H1 (cell line): ENCODE results near the gene GCGR. TPM values are rescaled to one million over a fixed set of nuclear protein-coding genes. Genes with fewer than 3 reads are reported as not detected.

Source experiments
- CTCF ChIA-PET: fragments of 300-600 bp; sonication (Branson Sonifier 250); formaldehyde crosslinking; loops from one replicate; lab custom pipeline; 2021; ENCODE audit not compliant: partially characterized antibody; lab: Charles Lee
- POLR2A ChIA-PET: fragments of 300-600 bp; sonication (Branson Sonifier 250); formaldehyde crosslinking; loops from one replicate; lab custom pipeline; 2021; ENCODE audit warnings: inconsistent platforms; ENCODE audit not compliant: partially characterized antibody; lab: Charles Lee
- DNase-seq, 2 experiments: peaks; one replicate each; pipeline versions ENCODE4 v3.0.0 to v3.0.0-alpha.2; 2010 to 2022; ENCODE audit warnings: low spot score in 2 of 2, low read depth in 1 of 2, mixed read lengths in 1 of 2
- FAIRE-seq: peaks from 2 replicates; lab custom pipeline; 2011; peaks lifted over from hg19 to GRCh38; lab: Jason Lieb, UNC
- H2AFZ ChIP-seq: 2 replicates; pipeline ENCODE4 v1.8.1; 2012; ENCODE audit warnings: low read length, inconsistent platforms
- H2AK5ac ChIP-seq: 2 replicates; pipeline ENCODE4 v1.6.1; 2013; ENCODE audit warnings: low read depth, low read length
- H2BK120ac ChIP-seq: replicated peaks from 2 replicates; pipeline ENCODE3; 2013; ENCODE audit warnings: low read depth, low read length, inconsistent platforms
- H2BK12ac ChIP-seq: 2 replicates; pipeline ENCODE4 v1.6.1; 2013; ENCODE audit warnings: low read depth, low read length
- H2BK15ac ChIP-seq: 2 replicates; pipeline ENCODE4 v1.6.1; 2013; ENCODE audit warnings: low read length
- H2BK20ac ChIP-seq: 2 replicates; pipeline ENCODE4 v1.6.1; 2013; ENCODE audit warnings: low read length
- H2BK5ac ChIP-seq: 2 replicates; pipeline ENCODE4 v1.6.1; 2013; ENCODE audit warnings: low read depth, low read length
- H3K14ac ChIP-seq: 2 replicates; pipeline ENCODE4 v1.6.1; 2013; ENCODE audit warnings: inconsistent platforms; ENCODE audit not compliant: insufficient read length
- H3K18ac ChIP-seq: 2 replicates; pipeline ENCODE4 v1.6.1; 2013; ENCODE audit warnings: low read length; ENCODE audit errors: extremely low read depth
- H3K23ac ChIP-seq: 2 replicates; pipeline ENCODE4 v1.6.1; 2013; ENCODE audit warnings: inconsistent platforms; ENCODE audit not compliant: insufficient read length
- H3K23me2 ChIP-seq: 2 replicates; pipeline ENCODE4 v1.6.1; 2013; ENCODE audit warnings: low read depth, low read length
- H3K27ac ChIP-seq: 2 replicates; pipeline ENCODE4 v1.6.1; 2011; ENCODE audit warnings: low read depth, low read length, inconsistent platforms
- H3K27me3 ChIP-seq, 4 experiments: replicated peaks in 1 of 4; 1 replicate in 1 of 4; 2 replicates in 3 of 4; pipeline versions ENCODE4 v1.6.1 to v1.8.1; 2011 to 2013; ENCODE audit warnings: low read length in 3 of 4, mild to moderate bottlenecking in 3 of 4, inconsistent platforms in 2 of 4, mixed read lengths in 2 of 4, moderate library complexity in 1 of 4; ENCODE audit not compliant: control insufficient read depth in 3 of 4, insufficient read depth in 3 of 4; ENCODE audit errors: extremely low read depth in 1 of 4
- H3K36me3 ChIP-seq, 4 experiments: 2 replicates each; pipeline versions ENCODE4 v1.6.1 to v1.8.1; 2011 to 2013; ENCODE audit warnings: mild to moderate bottlenecking in 4 of 4, low read length in 3 of 4, moderate library complexity in 2 of 4, control low read depth in 1 of 4, inconsistent platforms in 1 of 4; ENCODE audit not compliant: insufficient read depth in 4 of 4, control insufficient read depth in 2 of 4
- H3K4ac ChIP-seq: replicated peaks from 2 replicates; pipeline ENCODE3; 2013; ENCODE audit warnings: low read length, low read depth, mixed read lengths, inconsistent platforms; ENCODE audit not compliant: insufficient read length
- H3K4me1 ChIP-seq, 4 experiments: replicated peaks in 1 of 4; 1 replicate in 1 of 4; 2 replicates in 3 of 4; pipeline versions ENCODE4 v1.6.1 to v1.8.1; 2011 to 2013; ENCODE audit warnings: low read length in 3 of 4, inconsistent platforms in 2 of 4, mixed read lengths in 1 of 4; ENCODE audit not compliant: insufficient read depth in 4 of 4, control insufficient read depth in 3 of 4
- H3K4me2 ChIP-seq, 2 experiments: 2 replicates each; pipeline versions ENCODE4 v1.6.1 to v1.8.1; 2011 to 2013; ENCODE audit warnings: low read depth in 2 of 2, low read length in 2 of 2, control low read depth in 1 of 2, inconsistent platforms in 1 of 2, mild to moderate bottlenecking in 1 of 2; ENCODE audit not compliant: insufficient read depth in 1 of 2
- H3K4me3 ChIP-seq, 4 experiments: fragments of 200-600, 300-600 bp in 1 of 4; sonication (generic), shearing (Covaris generic), sonication (Bioruptor Twin) in 1 of 4; 2 replicates each; pipeline versions ENCODE4 v1.5.1 to v1.8.1; 2011 to 2016; ENCODE audit warnings: low read length in 4 of 4, low read depth in 3 of 4, control low read depth in 2 of 4, inconsistent platforms in 2 of 4, mild to moderate bottlenecking in 2 of 4, mixed read lengths in 1 of 4, moderate library complexity in 1 of 4; ENCODE audit not compliant: insufficient read depth in 2 of 4; ENCODE audit errors: extremely low read depth in 1 of 4
- H3K56ac ChIP-seq: replicated peaks from 2 replicates; pipeline ENCODE3; 2013; ENCODE audit warnings: low read depth, mild to moderate bottlenecking, mixed read lengths, low read length, inconsistent platforms; ENCODE audit not compliant: insufficient read length
- H3K79me1 ChIP-seq: 2 replicates; pipeline ENCODE4 v1.6.1; 2013; ENCODE audit warnings: low read depth, low read length, control low read depth
- H3K79me2 ChIP-seq, 2 experiments: 2 replicates each; pipeline versions ENCODE4 v1.6.1 to v1.8.1; 2012 to 2013; ENCODE audit warnings: low read length in 2 of 2, mild to moderate bottlenecking in 2 of 2, inconsistent platforms in 1 of 2; ENCODE audit not compliant: insufficient read depth in 2 of 2, control insufficient read depth in 1 of 2
- H3K9ac ChIP-seq, 4 experiments: replicated peaks in 1 of 4; 1 replicate in 1 of 4; 2 replicates in 3 of 4; pipeline versions ENCODE4 v1.6.1 to v1.8.1; 2011 to 2013; ENCODE audit warnings: low read depth in 3 of 4, low read length in 3 of 4, control low read depth in 2 of 4, mild to moderate bottlenecking in 2 of 4, moderate library complexity in 2 of 4, inconsistent platforms in 1 of 4; ENCODE audit errors: extremely low read depth in 1 of 4
- H3K9me3 ChIP-seq, 2 experiments: 2 replicates each; pipeline versions ENCODE4 v1.6.1 to v1.8.1; 2012 to 2013; ENCODE audit warnings: mild to moderate bottlenecking in 2 of 2, moderate library complexity in 2 of 2, control low read depth in 1 of 2, inconsistent platforms in 1 of 2, low read depth in 1 of 2, low read length in 1 of 2, mixed read lengths in 1 of 2; ENCODE audit not compliant: insufficient read depth in 2 of 2
- H4K20me1 ChIP-seq, 2 experiments: replicated peaks in 1 of 2; 2 replicates each; pipeline versions ENCODE3 to v1.8.1; 2011 to 2013; ENCODE audit warnings: inconsistent platforms in 2 of 2, low read length in 2 of 2, mild to moderate bottlenecking in 1 of 2; ENCODE audit not compliant: insufficient read depth in 2 of 2, control insufficient read depth in 1 of 2
- H4K5ac ChIP-seq: 2 replicates; pipeline ENCODE4 v1.6.1; 2013; ENCODE audit warnings: low read length, low read depth, mixed read lengths, inconsistent platforms; ENCODE audit not compliant: insufficient read length
- H4K8ac ChIP-seq: 2 replicates; pipeline ENCODE4 v1.8.0; 2013; ENCODE audit warnings: mild to moderate bottlenecking, moderate library complexity, low read length, inconsistent platforms; ENCODE audit not compliant: insufficient read depth; ENCODE audit errors: extremely low read depth
- H4K91ac ChIP-seq: replicated peaks from 2 replicates; pipeline ENCODE3; 2013; ENCODE audit warnings: low read length, mixed read lengths, inconsistent platforms; ENCODE audit not compliant: insufficient read length
- ASH2L ChIP-seq: fragments of 200-600, 300-600 bp; sonication (generic); IDR thresholded peaks from one replicate; pipeline ENCODE4 v1.7.1; 2017; ENCODE audit warnings: low read length
- CHD2 ChIP-seq: IDR thresholded peaks from 2 replicates; pipeline ENCODE4 v1.6.1; 2012; ENCODE audit warnings: low read length, improper control_type of control experiment
- EZH2 ChIP-seq: fragments of 200-600 bp; sonication (generic); IDR thresholded peaks from 2 replicates; pipeline ENCODE4 v1.7.1; 2012; ENCODE audit warnings: low read depth, mild to moderate bottlenecking, moderate library complexity, low read length, inconsistent platforms; ENCODE audit not compliant: severe bottlenecking
- GABPA ChIP-seq: IDR thresholded peaks from 2 replicates; pipeline ENCODE4 v1.6.1; 2011; ENCODE audit warnings: mild to moderate bottlenecking, low read length, moderate library complexity, borderline replicate concordance; ENCODE audit not compliant: insufficient read depth
- GTF2F1 ChIP-seq: IDR thresholded peaks from 2 replicates; pipeline ENCODE4 v1.6.1; 2012; ENCODE audit warnings: low read depth, low read length, improper control_type of control experiment, borderline replicate concordance
- RBBP5 ChIP-seq: IDR thresholded peaks from 2 replicates; pipeline ENCODE4 v1.7.1; 2012; ENCODE audit warnings: low read depth, mild to moderate bottlenecking, inconsistent platforms, low read length, moderate library complexity, borderline replicate concordance
- RXRA ChIP-seq: IDR thresholded peaks from 2 replicates; pipeline ENCODE4 v1.6.1; 2011; ENCODE audit warnings: low read depth, mild to moderate bottlenecking, low read length, moderate library complexity; ENCODE audit not compliant: insufficient read depth
- TAF1 ChIP-seq: IDR thresholded peaks from 2 replicates; pipeline ENCODE4 v1.6.1; 2011; ENCODE audit warnings: mild to moderate bottlenecking, low read depth, low read length
- ZNF274 ChIP-seq: IDR thresholded peaks from 2 replicates; pipeline ENCODE4 v1.7.0; 2012; ENCODE audit warnings: low read length, borderline replicate concordance; ENCODE audit errors: extremely low read depth
- WGBS, 2 experiments: shearing (Covaris generic) in 1 of 2; methylation state at CpG; one replicate each; pipeline versions ENCODE4 v1.1.6 to v1.1.7; 2013 to 2015; ENCODE audit warnings: low lambda C conversion rate in 2 of 2, mixed read lengths in 2 of 2, inconsistent platforms in 1 of 2, low coverage in 1 of 2, missing lambda C conversion rate in 1 of 2; ENCODE audit not compliant: insufficient replicate concordance in 2 of 2, insufficient coverage in 1 of 2, insufficient read length in 1 of 2; ENCODE audit errors: extremely low coverage in 1 of 2, missing lambda C conversion rate in 1 of 2; 5-methylcytosine and 5-hydroxymethylcytosine counted together
- polyA plus RNA-seq, 7 experiments: library from polyadenylated mRNA; depleted of rRNA in 3 of 7; stranded (reverse) in 5 of 7; unstranded in 2 of 7; fragments of >200 nt in 5 of 7; fragments of 200-250 nt in 2 of 7; gene quantifications; 1 replicate in 5 of 7; 2 replicates in 1 of 7; 4 replicates in 1 of 7; pipeline versions ENCODE4 v1.2.1 to v1.2.3, GENCODE V29; 2011 to 2013; ENCODE audit warnings: missing spikeins in 2 of 7, mixed read lengths in 2 of 7
- total RNA-seq: library from RNA; stranded (reverse); fragmentation: NEBNext Ultra II Directional; extraction: Animal tissue kit (Norgen Biotek cat#: 25700); gene quantifications from 2 replicates; pipeline ENCODE4 v1.2.1, GENCODE V29; 2021
- TF ChIP-seq, protein P1 (sequence below), 3 experiments: IDR thresholded peaks; 1 replicate in 2 of 3; 2 replicates in 1 of 3; pipeline versions ENCODE4 v1.5.1 to v1.6.1; 2011; ENCODE audit warnings: low read length in 3 of 3, mild to moderate bottlenecking in 3 of 3, inconsistent platforms in 2 of 3, low read depth in 1 of 3, moderate library complexity in 1 of 3; ENCODE audit not compliant: insufficient read depth in 1 of 3; ENCODE audit errors: control extremely low read depth in 1 of 3
- TF ChIP-seq, protein P2 (sequence below): IDR thresholded peaks from 2 replicates; pipeline ENCODE4 v1.6.1; 2012; ENCODE audit warnings: inconsistent platforms

Gene GCGR
- total and polyA plus RNA-seq, 2 of the 8 experiments (the other 6 are each of a cell fraction or from before 2014, with no cell fraction given) = 0.44 to 0.56 TPM

DNA sequence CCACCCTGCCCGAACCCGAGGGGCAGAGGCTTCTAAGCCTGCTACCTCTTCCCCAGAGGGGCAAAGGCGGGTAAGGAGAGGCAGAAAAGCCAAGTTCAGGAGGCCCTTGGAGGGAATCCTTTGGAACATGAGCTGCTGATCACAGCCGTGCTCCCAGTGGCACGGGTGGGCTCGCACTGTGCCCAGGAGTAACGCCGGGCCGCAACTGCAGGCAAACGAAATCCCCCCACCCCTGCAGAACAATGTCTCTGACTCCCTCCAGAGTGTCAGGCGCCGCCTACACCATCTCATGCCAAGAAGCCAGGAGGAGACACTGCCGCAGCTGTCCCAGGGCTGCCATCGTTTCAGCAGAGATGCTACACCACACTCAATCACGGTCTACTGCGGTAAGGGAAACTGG, 47.5 kb downstream of the GCGR start:
- CTCF ChIA-PET = interaction anchor here (1.1 to 2.3 kb wide), 4 partner anchors 8 to 29 kb away, joined by 3 to 6 read pairs (median 4); no protein-coding TSS in a partner anchor
- H3K27me3 ChIP-seq = no peaks in the 10 kb centered on the region; a peak in 1 of 7 replicates
- no peak overlapping the region for H4K91ac ChIP-seq
- TF ChIP-seq, protein P1, sequence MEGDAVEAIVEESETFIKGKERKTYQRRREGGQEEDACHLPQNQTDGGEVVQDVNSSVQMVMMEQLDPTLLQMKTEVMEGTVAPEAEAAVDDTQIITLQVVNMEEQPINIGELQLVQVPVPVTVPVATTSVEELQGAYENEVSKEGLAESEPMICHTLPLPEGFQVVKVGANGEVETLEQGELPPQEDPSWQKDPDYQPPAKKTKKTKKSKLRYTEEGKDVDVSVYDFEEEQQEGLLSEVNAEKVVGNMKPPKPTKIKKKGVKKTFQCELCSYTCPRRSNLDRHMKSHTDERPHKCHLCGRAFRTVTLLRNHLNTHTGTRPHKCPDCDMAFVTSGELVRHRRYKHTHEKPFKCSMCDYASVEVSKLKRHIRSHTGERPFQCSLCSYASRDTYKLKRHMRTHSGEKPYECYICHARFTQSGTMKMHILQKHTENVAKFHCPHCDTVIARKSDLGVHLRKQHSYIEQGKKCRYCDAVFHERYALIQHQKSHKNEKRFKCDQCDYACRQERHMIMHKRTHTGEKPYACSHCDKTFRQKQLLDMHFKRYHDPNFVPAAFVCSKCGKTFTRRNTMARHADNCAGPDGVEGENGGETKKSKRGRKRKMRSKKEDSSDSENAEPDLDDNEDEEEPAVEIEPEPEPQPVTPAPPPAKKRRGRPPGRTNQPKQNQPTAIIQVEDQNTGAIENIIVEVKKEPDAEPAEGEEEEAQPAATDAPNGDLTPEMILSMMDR (IDR thresholded peaks at IDR 0.05; ENCODE audit: control extremely low read depth in 1 of 3, insufficient read depth in 1 of 3, low read depth in 1 of 3, low read length in 3 of 3) = no peak
- no peak for TF ChIP-seq TAF1
- TF ChIP-seq GABPA = no peak
- TF ChIP-seq EZH2 = no peak
- no peak for TF ChIP-seq RBBP5
- TF ChIP-seq, protein P2, sequence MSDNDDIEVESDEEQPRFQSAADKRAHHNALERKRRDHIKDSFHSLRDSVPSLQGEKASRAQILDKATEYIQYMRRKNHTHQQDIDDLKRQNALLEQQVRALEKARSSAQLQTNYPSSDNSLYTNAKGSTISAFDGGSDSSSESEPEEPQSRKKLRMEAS = no peak
- TF ChIP-seq RXRA = no peak
- no peak for TF ChIP-seq ASH2L
- no peak for TF ChIP-seq CHD2
- no peak for TF ChIP-seq ZNF274
- TF ChIP-seq GTF2F1 = no peak

More for the DNA sequence above, 47.5 kb downstream of the GCGR start:
- peaks cover 5 to 14% of the 10 kb centered on the region in 2 experiments for H4K20me1 ChIP-seq
- POLR2A ChIA-PET = interaction anchor here (0.5 to 1.8 kb wide), 4 partner anchors 10 to 25 kb away, joined by 3 to 6 read pairs (median 4); partner anchors contain the start of gene P4HB
- no peak for FAIRE-seq
- peaks cover 5% of the 10 kb centered on the region for H3K79me1 ChIP-seq
- no peak overlapping the region for H2AK5ac ChIP-seq
- H2BK12ac ChIP-seq = no peak overlapping the region
- DNase-seq = no peak
- no peak overlapping the region for H3K27ac ChIP-seq
- H2BK120ac ChIP-seq = no peak overlapping the region
- no peak overlapping the region for H4K8ac ChIP-seq
- H3K56ac ChIP-seq = no peak overlapping the region
- H3K4ac ChIP-seq = no peak overlapping the region
- no peaks in the 10 kb centered on the region for H3K4me1 ChIP-seq
- no peak overlapping the region for H3K14ac ChIP-seq
- no peaks in the 10 kb centered on the region for H3K9me3 ChIP-seq
- H3K36me3 ChIP-seq = peaks cover 18 to 58% (median 35%) of the 10 kb centered on the region in 4 experiments; a peak in 6 of 8 replicates
- H3K23ac ChIP-seq = no peak overlapping the region
- no peak overlapping the region for H2BK5ac ChIP-seq
- no peak overlapping the region for H2AFZ ChIP-seq
- H3K4me3 ChIP-seq = no peak overlapping the region
- no peak overlapping the region for H2BK20ac ChIP-seq
- H3K23me2 ChIP-seq = no peaks in the 10 kb centered on the region
- H4K5ac ChIP-seq = no peak overlapping the region
- H2BK15ac ChIP-seq = no peak overlapping the region
- no peak overlapping the region for H3K18ac ChIP-seq
- no peaks in the 10 kb centered on the region; a peak in 1 of 4 replicates for H3K79me2 ChIP-seq
- WGBS, 2 experiments = 90% methylated on average over 13 of the region's 16 CpGs; no CpG with 5 or more reads in 1 of the 2 experiments
- no peak overlapping the region for H3K4me2 ChIP-seq
- no peak overlapping the region for H3K9ac ChIP-seq
